Measurements from ENCODE around the gene HMG20A. TPM values are rescaled to one million over a fixed set of nuclear protein-coding genes. Genes with fewer than 3 reads are reported as not detected.

The HMG20A gene
- total RNA-seq, 4 donors from 2014 or later, result 26.2 to 30.5 (median 28.4) TPM

DNA sequence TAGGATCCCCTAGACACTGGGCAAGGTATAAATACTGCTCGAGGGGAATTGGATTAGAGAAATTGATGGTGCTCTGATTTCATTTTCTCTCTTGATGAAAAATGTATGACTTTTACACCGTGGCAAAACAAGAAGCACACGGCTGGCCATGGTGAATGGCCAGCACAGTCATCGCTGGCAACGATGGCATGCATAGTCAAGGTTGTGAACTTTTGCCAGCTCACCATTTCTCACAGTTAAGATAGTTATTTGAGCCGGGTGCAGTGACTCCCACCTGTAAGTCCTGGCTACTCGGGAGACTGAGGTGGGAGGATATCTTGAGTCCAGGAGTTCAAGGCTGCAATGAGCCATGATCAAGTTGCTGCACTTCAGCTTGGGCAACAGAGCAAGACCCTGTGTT is 95.4 kb downstream of the HMG20A start:
- TF ChIP-seq, protein P1, sequence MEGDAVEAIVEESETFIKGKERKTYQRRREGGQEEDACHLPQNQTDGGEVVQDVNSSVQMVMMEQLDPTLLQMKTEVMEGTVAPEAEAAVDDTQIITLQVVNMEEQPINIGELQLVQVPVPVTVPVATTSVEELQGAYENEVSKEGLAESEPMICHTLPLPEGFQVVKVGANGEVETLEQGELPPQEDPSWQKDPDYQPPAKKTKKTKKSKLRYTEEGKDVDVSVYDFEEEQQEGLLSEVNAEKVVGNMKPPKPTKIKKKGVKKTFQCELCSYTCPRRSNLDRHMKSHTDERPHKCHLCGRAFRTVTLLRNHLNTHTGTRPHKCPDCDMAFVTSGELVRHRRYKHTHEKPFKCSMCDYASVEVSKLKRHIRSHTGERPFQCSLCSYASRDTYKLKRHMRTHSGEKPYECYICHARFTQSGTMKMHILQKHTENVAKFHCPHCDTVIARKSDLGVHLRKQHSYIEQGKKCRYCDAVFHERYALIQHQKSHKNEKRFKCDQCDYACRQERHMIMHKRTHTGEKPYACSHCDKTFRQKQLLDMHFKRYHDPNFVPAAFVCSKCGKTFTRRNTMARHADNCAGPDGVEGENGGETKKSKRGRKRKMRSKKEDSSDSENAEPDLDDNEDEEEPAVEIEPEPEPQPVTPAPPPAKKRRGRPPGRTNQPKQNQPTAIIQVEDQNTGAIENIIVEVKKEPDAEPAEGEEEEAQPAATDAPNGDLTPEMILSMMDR (IDR thresholded peaks at IDR 0.05; ENCODE audit: low read depth), result no peak

DNA sequence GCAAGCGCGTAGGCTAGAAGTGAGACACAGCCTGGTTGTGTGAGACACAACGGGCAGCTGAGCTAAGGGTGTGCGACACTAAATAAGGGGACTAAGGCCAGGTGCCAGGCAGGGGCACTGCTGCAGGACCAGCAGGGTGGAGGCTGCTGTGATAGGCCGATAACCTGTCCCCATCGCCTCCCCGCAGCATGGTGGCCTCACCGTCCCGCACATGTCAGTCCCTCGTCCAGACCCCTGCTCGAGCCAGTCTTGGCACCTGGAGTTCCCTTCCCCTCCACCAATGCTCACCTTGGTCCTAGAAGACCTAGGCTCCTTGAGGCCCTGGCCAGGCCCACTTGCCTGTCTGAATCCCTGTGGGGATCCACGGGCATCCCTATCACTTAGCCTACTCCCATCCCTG is 96.1 kb downstream of the HMG20A start:
- TF ChIP-seq, protein P1 (IDR thresholded peaks at IDR 0.05; ENCODE audit: low read depth), result no peak

DNA sequence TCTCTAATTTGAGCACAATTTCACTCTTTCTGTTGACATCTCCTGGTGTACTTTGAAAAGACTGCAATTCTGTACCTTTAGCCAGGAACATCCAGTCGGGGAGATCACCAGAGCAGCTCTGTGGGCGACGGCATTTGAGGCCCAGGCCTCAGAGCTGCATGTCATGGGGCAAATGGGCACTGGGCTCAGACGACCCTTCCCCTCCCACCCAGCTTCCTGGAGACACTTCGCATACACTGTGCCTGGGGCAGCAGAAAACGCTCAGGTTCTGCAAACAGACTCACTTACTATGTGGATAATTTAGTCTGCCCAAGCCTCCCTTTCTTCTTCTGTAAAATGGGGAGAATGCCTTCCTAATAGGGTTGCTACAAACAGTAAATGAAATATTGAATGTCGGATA is 96.9 kb downstream of the HMG20A start:
- TF ChIP-seq, protein P1 (IDR thresholded peaks at IDR 0.05; ENCODE audit: low read depth), result no peak

GRCh38 chr15:77518458-77518857 is 97.8 kb downstream of the HMG20A start:
- TF ChIP-seq, protein P1 (IDR thresholded peaks at IDR 0.05; ENCODE audit: low read depth), result no peak

GRCh38 chr15:77519540-77519939 is 98.9 kb downstream of the HMG20A start:
- TF ChIP-seq, protein P1 (IDR thresholded peaks at IDR 0.05; ENCODE audit: low read depth), result no peak

GRCh38 chr15:77521206-77521605 is 100.5 kb downstream of the HMG20A start:
- TF ChIP-seq, protein P1 (IDR thresholded peaks at IDR 0.05; ENCODE audit: low read depth), result no peak

GRCh38 chr15:77525400-77525811 is 104.7 kb downstream of the HMG20A start:
- TF ChIP-seq, protein P1 (IDR thresholded peaks at IDR 0.05; ENCODE audit: low read depth), result no peak

Measured in subcutaneous adipose tissue (tissue), 4 donors.